Activated CD8-positive, alpha-beta memory T cell treated with anti-CD3 and anti-CD28 coated beads for 4 hours (primary cell): ENCODE results near the gene TMCC2.
"Not testable (repeated sequence)": the region's sequence is repeated elsewhere in the genome, so short reads cannot be mapped to it uniquely, and the experiment has no call there.

Source experiments
- DNase-seq, 2 donors: peaks; one replicate each; pipeline ENCODE4 v3.0.0-alpha.2; 2020; ENCODE audit warnings: low read depth in 2 of 2

Gene TMCC2, protein sequence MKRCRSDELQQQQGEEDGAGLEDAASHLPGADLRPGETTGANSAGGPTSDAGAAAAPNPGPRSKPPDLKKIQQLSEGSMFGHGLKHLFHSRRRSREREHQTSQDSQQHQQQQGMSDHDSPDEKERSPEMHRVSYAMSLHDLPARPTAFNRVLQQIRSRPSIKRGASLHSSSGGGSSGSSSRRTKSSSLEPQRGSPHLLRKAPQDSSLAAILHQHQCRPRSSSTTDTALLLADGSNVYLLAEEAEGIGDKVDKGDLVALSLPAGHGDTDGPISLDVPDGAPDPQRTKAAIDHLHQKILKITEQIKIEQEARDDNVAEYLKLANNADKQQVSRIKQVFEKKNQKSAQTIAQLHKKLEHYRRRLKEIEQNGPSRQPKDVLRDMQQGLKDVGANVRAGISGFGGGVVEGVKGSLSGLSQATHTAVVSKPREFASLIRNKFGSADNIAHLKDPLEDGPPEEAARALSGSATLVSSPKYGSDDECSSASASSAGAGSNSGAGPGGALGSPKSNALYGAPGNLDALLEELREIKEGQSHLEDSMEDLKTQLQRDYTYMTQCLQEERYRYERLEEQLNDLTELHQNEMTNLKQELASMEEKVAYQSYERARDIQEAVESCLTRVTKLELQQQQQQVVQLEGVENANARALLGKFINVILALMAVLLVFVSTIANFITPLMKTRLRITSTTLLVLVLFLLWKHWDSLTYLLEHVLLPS

GRCh38 chr1:205227584-205228013 is at the start of gene TMCC2:
TSS of gene TMCC2 (plus strand) at chr1:205227946. CDS start at chr1:205228565, 619 bp downstream.
- peak; percentile 65 to 74 for DNase-seq

GRCh38 chr1:205179842-205180241 is 47.9 kb upstream of the TMCC2 start:
- DNase-seq, result no peak

- not testable (repeated sequence) for DNase-seq
Measured at GRCh38 chr1:205180331-205180730, 47.4 kb upstream of the TMCC2 start.

- no peak for DNase-seq
Measured at GRCh38 chr1:205182930-205183329, 44.8 kb upstream of the TMCC2 start.

DNA sequence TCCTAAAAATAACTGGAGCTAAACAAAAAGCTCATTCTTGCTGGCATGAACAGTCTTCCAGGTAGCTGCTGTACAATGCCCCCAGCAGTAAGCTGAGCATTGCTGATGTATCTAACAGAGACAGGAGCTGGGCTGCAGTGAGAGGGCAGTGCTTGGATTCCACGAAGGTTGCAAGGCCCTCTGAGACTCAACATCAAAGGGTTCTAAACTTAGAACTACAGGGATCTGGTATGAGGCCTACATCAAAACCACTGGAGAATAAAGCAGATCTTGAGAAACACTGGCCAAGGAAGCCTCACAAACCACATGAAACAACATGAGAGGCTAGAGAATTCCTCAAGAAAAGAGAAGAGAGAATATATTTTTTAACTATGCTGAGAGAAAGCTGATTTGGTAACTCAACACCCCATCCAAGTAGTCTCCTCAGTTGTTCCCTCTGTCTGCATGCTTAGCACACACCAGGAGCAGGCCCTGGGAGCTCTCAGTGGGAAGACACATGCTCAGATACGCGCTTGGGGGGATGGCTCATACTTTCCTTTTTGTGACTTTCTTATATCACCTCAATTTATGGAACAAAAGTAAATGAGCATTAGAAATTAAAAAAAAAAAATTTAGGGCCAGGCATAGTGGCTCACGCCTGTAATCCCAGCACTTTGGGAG is 43.9 kb upstream of the TMCC2 start:
- DNase-seq, result no peak

GRCh38 chr1:205186191-205186590 is 41.6 kb upstream of the TMCC2 start:
- DNase-seq, result no peak

- no peak for DNase-seq
Measured at GRCh38 chr1:205187420-205187819, 40.3 kb upstream of the TMCC2 start.

DNA sequence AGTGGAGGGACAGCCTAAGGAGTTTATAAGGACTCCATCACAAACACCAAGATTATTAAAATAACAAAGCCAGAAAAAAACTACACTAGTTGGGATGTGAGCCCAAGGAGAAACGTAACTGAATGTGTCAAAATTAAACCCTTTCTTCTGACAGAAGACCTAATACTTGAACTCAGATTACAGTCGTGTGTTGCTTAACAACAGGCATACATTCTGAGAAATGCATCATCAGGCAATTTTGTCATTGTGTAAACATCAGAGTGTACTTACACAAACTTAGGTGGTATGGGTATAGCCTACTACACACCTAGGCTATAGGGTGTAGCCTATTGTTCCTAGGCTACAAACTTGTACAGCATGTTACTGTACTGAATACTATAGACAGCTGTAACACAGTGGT is 39.6 kb upstream of the TMCC2 start:
- no peak for DNase-seq

GRCh38 chr1:205188596-205188995 is 39.1 kb upstream of the TMCC2 start:
- no peak for DNase-seq

DNA sequence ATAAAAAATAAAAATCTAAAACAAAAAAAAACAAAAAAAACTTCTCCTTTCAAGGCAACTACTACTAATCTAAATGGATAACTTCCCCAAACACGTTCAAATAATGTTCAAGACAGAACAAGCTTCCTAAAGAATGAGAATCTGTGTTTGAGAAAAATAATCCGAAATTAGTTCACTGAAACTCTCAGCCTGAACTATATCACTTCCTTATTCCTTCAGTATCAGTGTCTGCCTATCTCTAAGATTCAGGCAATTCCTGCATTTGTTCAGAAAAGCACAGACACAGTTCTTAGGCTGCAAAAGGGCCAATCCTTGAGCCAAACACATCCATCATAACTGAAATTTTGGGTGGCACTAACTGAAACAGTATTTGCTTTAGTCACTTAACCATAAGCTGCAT is 38.6 kb upstream of the TMCC2 start:
- no peak for DNase-seq

- DNase-seq, result no peak
Measured at GRCh38 chr1:205190845-205191577, 36.7 kb upstream of the TMCC2 start.

GRCh38 chr1:205191622-205192021 is 36.1 kb upstream of the TMCC2 start:
- no peak for DNase-seq

DNA sequence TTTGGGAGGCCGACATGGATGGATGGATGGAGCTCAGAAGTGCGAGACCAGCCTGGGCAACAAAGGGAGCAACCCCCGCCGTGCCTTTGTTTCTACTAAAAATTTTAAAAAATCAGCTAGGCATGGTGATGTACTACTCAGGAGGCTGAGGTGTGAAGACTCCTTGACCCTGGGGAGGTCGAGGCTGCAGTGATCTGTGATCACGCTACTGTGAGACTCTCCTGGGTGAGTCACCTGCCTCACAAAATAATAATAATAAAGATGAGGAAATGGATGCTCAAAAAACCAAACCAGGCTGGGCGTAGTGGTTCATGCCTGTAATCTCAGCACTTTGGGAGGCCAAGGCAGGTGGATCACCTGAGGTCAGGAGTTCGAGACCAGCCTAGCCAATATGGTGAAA is 35.5 kb upstream of the TMCC2 start:
- DNase-seq, result no peak

- no peak for DNase-seq
Measured at GRCh38 chr1:205199090-205199930, 28.4 kb upstream of the TMCC2 start.

- DNase-seq, result no peak
Measured at GRCh38 chr1:205199931-205200299, 27.8 kb upstream of the TMCC2 start.

- no peak for DNase-seq
Measured at GRCh38 chr1:205204552-205204951, 23.2 kb upstream of the TMCC2 start.

- no peak for DNase-seq
Measured at GRCh38 chr1:205205055-205205454, 22.7 kb upstream of the TMCC2 start.

DNA sequence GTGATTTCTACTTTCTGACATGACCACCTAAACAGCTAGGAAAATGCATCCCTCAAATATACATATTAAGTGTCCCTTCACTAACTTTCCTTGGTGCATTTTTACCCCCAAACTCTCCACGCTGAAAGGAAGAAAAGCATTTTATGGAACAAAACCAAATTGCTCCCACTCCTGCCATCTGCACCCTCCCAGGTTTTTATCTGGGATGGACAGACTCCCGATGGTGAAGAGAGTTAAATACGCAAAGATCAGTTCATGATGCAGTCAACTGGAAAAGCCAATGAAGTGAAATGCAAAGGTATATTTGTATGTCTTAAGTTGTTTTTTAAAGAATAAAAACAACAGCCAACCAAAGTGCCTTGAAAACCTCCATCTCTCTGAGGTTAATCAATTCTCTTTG is 18.9 kb upstream of the TMCC2 start:
- DNase-seq, result no peak

DNA sequence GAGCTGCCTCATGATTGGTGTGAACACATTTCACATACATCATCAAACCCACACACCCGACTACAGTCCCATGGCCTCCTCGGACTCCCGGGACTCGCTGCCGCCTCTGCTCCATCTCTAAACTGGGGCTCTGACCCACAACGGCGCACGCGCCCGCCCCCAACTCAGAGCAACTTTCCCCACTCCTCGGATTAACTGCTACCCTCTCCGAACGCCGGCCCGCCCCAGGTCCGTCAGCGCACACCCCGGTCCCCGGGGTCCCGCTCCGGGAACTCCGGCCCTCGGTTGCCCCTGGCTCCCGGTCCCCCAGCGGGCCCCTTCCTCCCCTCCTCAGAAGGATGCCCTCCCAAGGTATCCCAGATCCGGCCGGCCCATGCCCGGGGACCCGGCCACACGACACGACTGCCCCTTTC is 17.0 kb upstream of the TMCC2 start:
- DNase-seq, result no peak

DNA sequence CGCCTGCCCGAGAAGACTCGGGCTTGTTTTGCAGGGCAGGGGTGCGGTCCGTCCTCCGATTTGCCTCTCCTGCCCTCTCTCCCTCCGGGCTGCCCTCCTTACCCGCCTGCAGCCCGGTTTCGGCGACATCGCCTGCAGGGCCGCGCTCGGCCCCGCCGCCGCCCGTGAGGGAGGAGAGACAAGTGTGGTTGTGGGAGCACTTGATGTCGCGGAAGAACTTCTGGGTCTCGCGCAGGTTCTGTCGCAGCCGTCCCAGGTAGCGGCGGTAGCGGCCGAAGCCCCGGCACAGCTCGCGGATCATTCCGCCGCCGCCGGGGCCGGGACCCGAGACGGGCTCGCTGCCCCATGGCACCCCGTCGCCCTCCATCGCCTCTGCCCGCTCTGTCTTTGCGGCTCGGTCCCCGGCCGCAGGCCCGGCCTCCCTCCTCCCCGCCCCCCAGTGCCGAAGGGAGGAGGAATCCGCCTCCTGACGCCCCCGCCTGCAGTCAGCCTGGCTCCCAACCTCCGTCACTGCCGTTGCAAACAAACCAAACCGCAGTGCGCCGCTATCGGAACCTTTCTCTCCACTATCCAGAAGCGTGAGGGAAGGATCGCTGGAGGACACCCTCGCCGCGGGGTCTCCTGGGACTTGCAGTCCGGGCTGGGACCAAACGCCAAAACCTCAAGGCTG is 16.4 kb upstream of the TMCC2 start, which contains the start of gene DSTYK:
Gene DSTYK (minus strand): TSS at position 534 of the 670 bp plus-strand sequence. CDS start 167 bp downstream, at position 367.
- peak; percentile 84 to 87 for DNase-seq
